RKO (cell line): ENCODE data around the gene OR1L1.

Experiments
- DNase-seq: peaks from one replicate; pipeline ENCODE4 v3.0.0-alpha.2; 2016; ENCODE audit warnings: low spot score

The OR1L1 gene, protein sequence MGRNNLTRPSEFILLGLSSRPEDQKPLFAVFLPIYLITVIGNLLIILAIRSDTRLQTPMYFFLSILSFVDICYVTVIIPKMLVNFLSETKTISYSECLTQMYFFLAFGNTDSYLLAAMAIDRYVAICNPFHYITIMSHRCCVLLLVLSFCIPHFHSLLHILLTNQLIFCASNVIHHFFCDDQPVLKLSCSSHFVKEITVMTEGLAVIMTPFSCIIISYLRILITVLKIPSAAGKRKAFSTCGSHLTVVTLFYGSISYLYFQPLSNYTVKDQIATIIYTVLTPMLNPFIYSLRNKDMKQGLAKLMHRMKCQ

DNA sequence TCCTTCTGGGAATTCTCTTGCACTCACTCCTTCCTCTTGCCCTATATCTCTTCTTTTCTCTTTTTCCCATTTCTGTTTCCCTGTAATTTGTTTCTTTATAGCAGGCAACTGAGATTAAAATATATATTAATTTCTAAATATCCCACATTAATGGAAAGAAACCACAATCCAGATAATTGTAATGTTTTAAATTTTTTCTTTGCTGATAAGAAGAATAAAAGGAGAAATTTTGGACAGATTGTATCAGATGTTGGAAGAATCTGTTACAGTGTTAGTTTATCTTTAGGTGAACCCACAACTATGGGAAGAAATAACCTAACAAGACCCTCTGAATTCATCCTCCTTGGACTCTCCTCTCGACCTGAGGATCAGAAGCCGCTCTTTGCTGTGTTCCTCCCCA is at the start of gene OR1L1:
Gene OR1L1 (plus strand): TSS at position 301 of the 400 bp plus-strand sequence. CDS start 0 bp downstream, at position 301.
- no peak for DNase-seq

DNA sequence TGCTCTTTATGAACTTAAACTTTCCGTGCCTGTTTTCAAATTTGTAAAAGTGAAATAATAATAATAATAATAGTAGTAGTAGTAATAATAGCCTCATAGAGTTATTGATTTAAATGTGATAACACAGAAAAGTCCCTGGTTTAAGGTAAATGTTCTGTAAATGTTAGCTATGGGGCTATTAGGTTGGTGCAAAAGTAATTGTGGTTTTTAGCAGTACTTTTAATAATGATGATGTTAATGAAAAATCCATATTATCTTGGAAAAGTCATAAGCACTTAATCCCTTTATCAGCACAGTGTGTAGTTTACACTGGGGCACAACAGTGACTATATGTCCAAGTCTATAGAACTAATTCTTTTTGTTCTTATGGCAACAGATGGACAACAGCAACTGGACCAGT is 47.2 kb upstream of the OR1L1 start, which contains the start of gene OR1Q1:
Gene OR1Q1 (plus strand): TSS at position 377 of the 400 bp plus-strand sequence. CDS start 0 bp downstream, at position 377.
- no peak for DNase-seq

- DNase-seq = no peak
These were observed 41.5 kb upstream of the OR1L1 start for GRCh38 chr9:122619996-122620395.

DNA sequence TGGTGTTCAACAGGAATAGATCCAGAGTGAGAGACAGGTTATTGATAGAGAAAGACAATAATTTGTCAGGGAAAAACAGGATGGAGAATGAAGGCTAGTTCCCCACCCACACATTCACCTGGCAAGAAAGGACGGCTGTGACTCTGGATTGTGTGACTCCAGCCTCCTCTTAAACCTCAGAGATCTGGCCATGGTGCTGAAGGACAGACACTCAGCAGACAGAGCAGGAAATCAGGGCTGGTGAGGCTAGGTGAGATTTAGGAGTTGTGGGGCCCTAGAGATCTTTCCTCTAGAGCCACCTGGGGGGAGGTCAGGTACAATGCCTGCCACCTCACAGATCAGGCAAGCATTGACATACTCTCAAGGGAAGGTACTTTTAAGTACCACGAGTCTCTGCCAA is 19.3 kb upstream of the OR1L1 start:
- DNase-seq = peak; percentile 30

DNA sequence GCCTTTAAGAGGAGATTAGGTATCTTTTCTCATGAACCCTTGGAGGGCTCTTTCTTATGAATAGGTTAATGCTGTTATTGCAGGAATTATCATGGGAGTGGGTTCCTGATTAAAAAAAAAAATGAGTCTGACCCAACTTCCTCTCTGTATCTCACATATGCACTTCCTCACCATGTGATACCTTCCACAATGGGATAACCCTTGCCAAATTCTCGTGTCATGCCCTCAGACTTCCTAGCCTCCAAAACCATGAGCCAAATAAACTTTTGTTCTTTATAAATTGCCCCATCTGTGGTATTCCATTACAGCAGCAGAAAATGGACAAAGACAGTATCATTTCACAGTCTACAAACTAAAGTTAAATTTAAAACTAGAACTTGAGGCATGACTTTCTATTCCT is 5.1 kb upstream of the OR1L1 start:
- DNase-seq = no peak

- no peak for DNase-seq
These were observed 4.0 kb upstream of the OR1L1 start, which contains the start of gene OR1B1 for GRCh38 chr9:122657527-122657926. TSS of gene OR1B1 (minus strand) at chr9:122657627.

GRCh38 chr9:122672481-122672880 is 11.0 kb downstream of the OR1L1 start:
- no peak for DNase-seq

DNA sequence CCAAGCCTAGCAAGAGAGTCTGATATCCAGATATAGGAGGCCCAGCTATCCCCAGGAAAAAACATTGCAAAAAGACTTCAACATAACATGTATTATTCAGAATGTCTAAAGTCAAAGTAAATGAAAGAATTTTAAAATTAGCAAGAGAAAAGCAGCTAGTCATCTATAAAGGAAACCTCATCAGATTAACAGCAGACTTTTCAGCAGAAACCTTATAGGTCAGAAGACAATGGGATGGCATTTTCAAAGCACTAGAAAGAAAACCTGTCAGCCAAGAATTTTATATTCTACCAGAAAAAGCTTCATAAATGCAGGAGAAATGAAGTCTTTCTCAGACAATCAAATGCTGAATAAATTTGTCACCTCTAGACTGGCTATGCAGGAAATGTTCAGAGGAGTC is 23.3 kb downstream of the OR1L1 start:
- DNase-seq = no peak

- peak; percentile 77 for DNase-seq
These were observed 34.2 kb downstream of the OR1L1 start for GRCh38 chr9:122695696-122696095.
